Transverse colon (tissue), 4 donors: Measurements from ENCODE around the gene STK11. TPM values are rescaled to one million over a fixed set of nuclear protein-coding genes. Genes with fewer than 3 reads are reported as not detected.
"Not testable (repeated sequence)": the region's sequence is repeated elsewhere in the genome, so short reads cannot be mapped to it uniquely, and the experiment has no call there.

Experiments
- DNase-seq: peaks from one replicate; pipeline ENCODE4 v3.0.0-alpha.2; 2019
- H3K27ac ChIP-seq, 4 donors: fragments of 200-600 bp; sonication (generic); 2 replicates each; pipeline ENCODE4 v1.5.1; 2016 to 2018; ENCODE audit warnings: inconsistent platforms in 4 of 4
- H3K27me3 ChIP-seq: fragments of 200-600 bp; sonication (generic); 2 replicates; pipeline ENCODE4 v1.5.1; 2017; ENCODE audit warnings: inconsistent platforms
- H3K36me3 ChIP-seq, 4 donors: fragments of 200-600 bp; sonication (generic); 2 replicates each; pipeline ENCODE4 v1.5.1; 2017 to 2019; ENCODE audit warnings: inconsistent platforms in 4 of 4
- H3K4me1 ChIP-seq, 4 donors: fragments of 200-600 bp; sonication (generic); 2 replicates each; pipeline ENCODE4 v1.5.1; 2017 to 2020; ENCODE audit warnings: inconsistent platforms in 4 of 4
- H3K4me3 ChIP-seq, 4 donors: fragments of 200-600 bp; sonication (generic); 1 replicate in 1 of 4; 2 replicates in 3 of 4; pipeline versions ENCODE4 v1.5.1 to v1.6.1; 2017 to 2019; ENCODE audit warnings: inconsistent platforms in 4 of 4
- H3K9me3 ChIP-seq, 2 donors: fragments of 200-600 bp; sonication (generic); 2 replicates each; pipeline ENCODE4 v1.5.1; 2017 to 2019; ENCODE audit warnings: inconsistent platforms in 2 of 2
- CTCF ChIP-seq, 5 experiments: fragments of 200-600 bp in 3 of 5; fragments of 450-650 bp in 2 of 5; sonication (generic) in 3 of 5; IDR thresholded peaks; 1 replicate in 2 of 5; 2 replicates in 3 of 5; pipeline ENCODE4 v1.5.1; 2016 to 2017; ENCODE audit warnings: antibody characterized with exemption in 5 of 5, inconsistent platforms in 3 of 5, mild to moderate bottlenecking in 2 of 5, moderate library complexity in 1 of 5
- EP300 ChIP-seq: sonication (generic); formaldehyde crosslinking; IDR thresholded peaks from one replicate; pipeline ENCODE4 v1.6.1; 2017; ENCODE audit warnings: antibody characterized with exemption, low read depth
- POLR2A ChIP-seq: fragments of 450-650 bp; IDR thresholded peaks from one replicate; pipeline ENCODE4 v1.6.1; 2016; ENCODE audit warnings: antibody characterized with exemption, mild to moderate bottlenecking, moderate library complexity
- POLR2AphosphoS5 ChIP-seq, 3 donors: sonication (generic); formaldehyde crosslinking; IDR thresholded peaks; one replicate each; pipeline ENCODE4 v1.6.1; 2016; ENCODE audit warnings: antibody characterized with exemption in 3 of 3
- WGBS, 2 donors: methylation state at CpG; one replicate each; pipeline ENCODE4 v1.1.5; 2018; ENCODE audit warnings: low coverage in 1 of 2; 5-methylcytosine and 5-hydroxymethylcytosine counted together
- in situ Hi-C, 4 donors: fragments of 200-750 bp; cut with MboI; loops; one replicate each; pipeline versions ENCODE4 v1.15.0 to v1.15.1; 2017; ENCODE audit warnings: low sequenced_read_pairs in 3 of 4, low pct_ligation_motif_present in 1 of 4, low pct_unique_long_range_greater_than_20kb in 1 of 4
- intact Hi-C: fragments of 100-400 bp; cut with DNase I; formaldehyde crosslinking; loops from one replicate; pipeline ENCODE4 v1.15.1; 2023; ENCODE audit warnings: low total_unique reads
- total RNA-seq, 4 donors: library from RNA; depleted of rRNA; stranded (reverse); fragments of >200 nt; gene quantifications; one replicate each; pipeline ENCODE4 v1.1.0, GENCODE V29; 2016

STK11 gene
- total RNA-seq, 4 donors from 2014 or later, result 93.7 to 152 (median 103) TPM

- Histone ChIP-seq H3K27me3 (no peaks in the 10 kb centered on the region), H3K36me3 (no peaks in the 10 kb centered on the region), H3K9me3 (no peaks in the 10 kb centered on the region), H3K4me3 (peak overlapping the region; percentile 34 to 93 (median 79)), H3K27ac (peak overlapping the region; percentile 87 to 91 (median 89)), H3K4me1 (peaks cover 32 to 76% (median 66%) of the 10 kb centered on the region in 4 donors)
- intact Hi-C loops, result no loop called here
- WGBS, 2 donors, result 2 to 8% methylated on average over 4 to 26 of the region's 78 CpGs
- no peak for DNase-seq
- in situ Hi-C loops, result no loop called here
- TF ChIP-seq CTCF (IDR thresholded peaks at IDR 0.05), result no peak
- TF ChIP-seq POLR2A, result no peak
- TF ChIP-seq EP300, result no peak
- no peak for TF ChIP-seq POLR2AphosphoS5 (IDR thresholded peaks at IDR 0.05)
Observed at GRCh38 chr19:1206150-1206863, 729 bp downstream of the STK11 start.

- no peak for TF ChIP-seq POLR2AphosphoS5 (IDR thresholded peaks at IDR 0.05)
- no peak for TF ChIP-seq POLR2A
- no peak for TF ChIP-seq EP300
- no peak for TF ChIP-seq CTCF (IDR thresholded peaks at IDR 0.05)
- H3K27ac ChIP-seq, result peak overlapping the region; percentile 87 to 91 (median 89)
- peak overlapping the region; percentile 34 to 93 (median 79) for H3K4me3 ChIP-seq
- H3K9me3 ChIP-seq, result no peaks in the 10 kb centered on the region
- 0 to 1% methylated on average over 5 to 38 of the region's 38 CpGs for WGBS, 2 donors
- in situ Hi-C loops (no loop called here), intact Hi-C loops (no loop called here)
- peaks cover 32 to 82% (median 66%) of the 10 kb centered on the region in 4 donors for H3K4me1 ChIP-seq
- no peaks in the 10 kb centered on the region for H3K27me3 ChIP-seq
- no peaks in the 10 kb centered on the region for H3K36me3 ChIP-seq
- DNase-seq, result peak; percentile 41
Observed at GRCh38 chr19:1206864-1207450, 1.4 kb downstream of the STK11 start.

- H3K27me3 ChIP-seq, intact Hi-C loops, in situ Hi-C loops, H3K9me3 ChIP-seq, H3K36me3 ChIP-seq: not testable (repeated sequence)
- WGBS, 2 donors, result 33 to 49% methylated on average over 2 to 10 of the region's 10 CpGs
- DNase-seq, result peak; percentile 88
- TF ChIP-seq POLR2AphosphoS5 (IDR thresholded peaks at IDR 0.05), result peak in 2 of 3 donors; percentile 41 to 51
- TF ChIP-seq POLR2A, result peak; percentile 32
- H3K4me1 ChIP-seq, result peaks cover 35 to 81% (median 61%) of the 10 kb centered on the region in 4 donors
- peak overlapping the region; percentile 87 to 91 (median 89) for H3K27ac ChIP-seq
- peak overlapping the region in 1 of 4 donors; percentile 93 for H3K4me3 ChIP-seq
Observed at GRCh38 chr19:1208830-1209229, 3.3 kb downstream of the STK11 start.

GRCh38 chr19:1210227-1210538, 4.6 kb downstream of the STK11 start:
- Histone ChIP-seq H3K9me3 (no peaks in the 10 kb centered on the region), H3K4me1 (peaks cover 43 to 81% (median 61%) of the 10 kb centered on the region in 4 donors), H3K4me3 (no peak overlapping the region), H3K27me3 (no peaks in the 10 kb centered on the region), H3K27ac (peak overlapping the region in 3 of 4 donors; percentile 27 to 88 (median 87)), H3K36me3 (no peaks in the 10 kb centered on the region)
- DNase-seq, result no peak
- 80% methylated on average over 13 of the region's 13 CpGs; no CpG with 5 or more reads in 1 of the 2 donors for WGBS, 2 donors
- in situ Hi-C loops, result no loop called here
- TF ChIP-seq CTCF (IDR thresholded peaks at IDR 0.05) (no peak), POLR2A (no peak), EP300 (no peak), POLR2AphosphoS5 (IDR thresholded peaks at IDR 0.05) (no peak)
- intact Hi-C loops, result no loop called here
